ENCODE measurements around the gene IL11RA.

IL11RA gene

DNA sequence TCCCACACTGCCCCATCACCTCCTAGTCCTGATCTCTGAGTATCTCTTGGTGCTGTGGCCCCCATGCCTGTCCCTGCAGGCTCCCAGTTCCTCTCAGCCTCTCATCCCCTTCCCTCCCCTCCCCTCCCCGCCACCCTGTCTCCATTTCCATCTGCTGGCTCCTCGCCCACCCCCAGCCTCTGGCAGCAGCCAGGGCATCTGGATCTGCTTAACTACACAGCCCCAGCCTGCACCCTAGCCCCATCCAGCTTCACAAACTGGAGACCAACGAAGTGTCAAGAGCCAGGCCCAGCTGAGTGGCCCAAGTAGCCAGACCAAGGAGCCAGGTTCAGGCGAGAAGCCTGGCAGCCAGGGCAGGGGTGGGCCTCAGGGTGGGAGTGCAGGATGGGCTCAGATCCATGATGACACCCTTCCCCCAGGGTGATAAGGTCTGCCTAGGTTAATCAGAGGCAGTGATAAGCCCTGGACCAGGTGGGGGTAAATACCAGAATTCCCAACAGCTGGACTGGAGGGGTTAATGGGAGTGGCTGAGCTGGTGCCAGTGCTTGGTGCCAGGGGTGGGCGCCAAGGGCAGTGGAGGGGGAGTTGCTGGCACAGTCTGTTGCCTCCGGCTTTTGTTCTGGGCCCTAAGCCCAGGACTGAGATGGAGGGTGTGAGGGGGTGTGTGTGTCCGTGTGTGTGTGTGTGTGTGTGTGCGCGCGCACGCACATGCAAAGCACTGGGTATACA is 2.5 kb downstream of the IL11RA start:
- peak; percentile 84 for DNase-seq (ENCODE audit: low read depth)

DNA sequence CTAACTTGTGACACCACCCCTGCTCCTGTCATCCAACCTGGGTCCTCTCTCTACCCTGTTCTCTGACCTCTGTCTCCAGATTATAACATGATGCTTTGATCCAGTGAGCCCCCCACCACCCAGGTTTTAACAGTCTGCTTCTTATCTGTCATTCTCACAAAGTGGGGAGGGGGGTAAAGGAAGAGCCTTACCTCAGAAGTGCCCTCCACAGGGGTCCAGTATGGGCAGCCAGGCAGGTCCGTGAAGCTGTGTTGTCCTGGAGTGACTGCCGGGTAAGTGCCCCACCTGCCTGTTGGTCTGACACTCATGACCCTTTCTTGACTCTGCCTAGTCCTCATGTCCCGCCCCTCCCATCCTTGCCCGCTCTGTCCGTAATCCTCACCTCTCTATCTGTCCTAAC is 3.4 kb downstream of the IL11RA start:
- no peak for DNase-seq (ENCODE audit: low read depth)

DNA sequence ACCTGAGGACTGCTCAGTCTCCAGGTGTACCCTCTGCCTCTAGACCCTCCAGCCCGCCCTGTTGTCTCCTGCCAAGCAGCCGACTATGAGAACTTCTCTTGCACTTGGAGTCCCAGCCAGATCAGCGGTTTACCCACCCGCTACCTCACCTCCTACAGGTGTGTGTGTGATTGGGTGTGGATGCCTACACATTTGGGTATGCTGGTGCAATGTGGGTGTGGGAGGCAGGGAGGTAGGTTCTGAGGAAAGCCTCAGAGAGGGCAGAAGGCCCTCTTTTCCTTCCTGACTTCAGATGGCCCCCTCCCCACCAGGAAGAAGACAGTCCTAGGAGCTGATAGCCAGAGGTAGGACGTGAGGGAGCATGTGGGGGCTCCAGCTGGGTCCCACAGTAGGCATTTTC is 5.0 kb downstream of the IL11RA start:
- no peak for DNase-seq (ENCODE audit: low read depth)

DNA sequence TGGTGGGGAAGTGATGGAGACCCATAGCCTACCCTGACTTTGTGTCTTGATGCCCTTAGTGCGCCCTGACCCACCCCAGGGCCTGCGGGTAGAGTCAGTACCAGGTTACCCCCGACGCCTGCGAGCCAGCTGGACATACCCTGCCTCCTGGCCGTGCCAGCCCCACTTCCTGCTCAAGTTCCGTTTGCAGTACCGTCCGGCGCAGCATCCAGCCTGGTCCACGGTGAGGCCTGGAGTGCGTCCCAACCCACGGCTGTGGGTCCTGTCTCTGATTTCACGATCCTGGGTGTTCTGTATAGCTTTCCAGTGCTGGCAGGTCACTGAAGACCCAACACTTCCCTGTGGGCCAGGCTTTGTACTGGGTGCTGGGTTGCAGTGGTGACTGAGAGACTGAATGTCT is 6.5 kb downstream of the IL11RA start:
- no peak for DNase-seq (ENCODE audit: low read depth)

DNA sequence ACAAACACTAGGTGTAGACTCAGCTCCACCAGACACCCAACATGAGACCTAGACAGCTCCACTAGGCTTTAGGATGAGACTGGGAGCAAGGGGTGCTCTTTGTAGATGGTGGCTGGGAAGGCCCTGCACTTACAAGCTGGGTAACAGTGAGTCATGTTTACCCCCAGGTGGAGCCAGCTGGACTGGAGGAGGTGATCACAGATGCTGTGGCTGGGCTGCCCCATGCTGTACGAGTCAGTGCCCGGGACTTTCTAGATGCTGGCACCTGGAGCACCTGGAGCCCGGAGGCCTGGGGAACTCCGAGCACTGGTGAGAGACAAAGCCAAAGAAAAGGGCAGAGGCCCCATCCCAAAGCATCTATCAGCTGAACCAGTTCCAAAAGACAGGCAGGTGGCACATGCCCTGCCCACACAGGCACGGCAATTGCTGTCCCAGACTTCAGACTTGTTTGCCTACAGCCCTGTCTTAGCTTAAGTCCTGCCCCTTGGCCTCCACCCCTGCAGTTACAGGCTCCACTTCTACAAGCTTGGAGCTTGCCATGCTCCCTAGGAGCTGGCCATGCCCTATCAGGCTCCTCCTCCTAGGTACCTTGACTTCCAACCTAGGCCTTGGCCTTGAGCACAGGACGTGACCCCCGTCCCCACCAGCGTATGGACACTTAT is 7.7 kb downstream of the IL11RA start:
- no peak for DNase-seq (ENCODE audit: low read depth)

DNA sequence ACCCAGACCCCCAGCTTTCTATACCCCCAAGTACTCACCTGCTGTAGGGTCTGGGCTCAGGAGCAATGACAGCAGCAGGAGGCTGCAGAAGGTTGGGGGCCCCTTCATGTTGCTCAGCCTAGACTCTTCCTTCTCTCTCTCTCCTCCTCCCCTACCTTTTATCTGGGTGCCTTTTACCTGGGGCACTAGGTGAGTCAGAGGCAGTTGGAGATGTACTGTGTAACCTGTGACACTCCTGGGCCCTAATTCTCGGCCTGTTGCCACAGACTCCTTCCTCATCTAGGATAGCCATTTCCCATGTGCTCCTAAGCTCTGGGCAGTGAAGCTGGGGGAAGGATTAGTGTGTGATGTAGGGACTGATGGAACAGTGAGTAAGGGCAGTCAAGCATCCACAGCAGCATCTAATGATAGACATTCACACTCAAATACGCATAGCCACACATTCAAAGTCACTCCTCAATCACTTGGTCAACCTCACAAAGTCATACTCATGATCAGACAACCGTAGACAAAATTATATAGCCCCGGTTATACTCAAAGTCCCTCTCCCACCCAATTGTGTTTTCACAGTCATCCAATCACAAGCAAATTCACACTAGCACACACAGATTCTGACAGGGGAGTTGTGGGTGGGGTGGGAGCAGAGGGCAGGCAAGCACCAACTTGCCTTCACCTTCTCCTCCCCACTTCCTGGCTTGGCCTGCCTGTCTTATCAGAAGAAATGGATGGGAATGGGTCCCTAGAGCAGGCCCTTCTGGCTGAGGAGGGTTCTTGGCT is 10.7 kb downstream of the IL11RA start, which contains the start of gene CCL27:
Gene CCL27, minus strand, starts transcription at position 132 of the 777 bp plus-strand sequence. Its CDS starts 24 bp downstream, at position 108.
- no peak for DNase-seq (ENCODE audit: low read depth)

DNA sequence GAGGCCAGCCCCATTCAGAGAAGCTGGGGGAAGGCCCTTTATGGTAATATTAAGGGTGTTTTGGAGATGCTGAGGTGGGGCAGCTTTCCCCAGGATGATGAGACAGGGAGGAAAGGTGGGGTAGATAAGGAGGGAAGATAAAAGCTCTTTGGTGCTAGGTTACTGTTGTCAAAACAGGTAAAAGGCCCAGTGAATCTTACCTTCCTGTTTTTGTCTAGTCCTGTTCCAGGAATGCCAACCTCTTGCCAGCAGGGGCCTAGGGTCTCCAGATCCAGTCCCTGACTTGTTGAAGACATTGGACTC is 11.3 kb downstream of the IL11RA start:
- no peak for DNase-seq (ENCODE audit: low read depth)

DNA sequence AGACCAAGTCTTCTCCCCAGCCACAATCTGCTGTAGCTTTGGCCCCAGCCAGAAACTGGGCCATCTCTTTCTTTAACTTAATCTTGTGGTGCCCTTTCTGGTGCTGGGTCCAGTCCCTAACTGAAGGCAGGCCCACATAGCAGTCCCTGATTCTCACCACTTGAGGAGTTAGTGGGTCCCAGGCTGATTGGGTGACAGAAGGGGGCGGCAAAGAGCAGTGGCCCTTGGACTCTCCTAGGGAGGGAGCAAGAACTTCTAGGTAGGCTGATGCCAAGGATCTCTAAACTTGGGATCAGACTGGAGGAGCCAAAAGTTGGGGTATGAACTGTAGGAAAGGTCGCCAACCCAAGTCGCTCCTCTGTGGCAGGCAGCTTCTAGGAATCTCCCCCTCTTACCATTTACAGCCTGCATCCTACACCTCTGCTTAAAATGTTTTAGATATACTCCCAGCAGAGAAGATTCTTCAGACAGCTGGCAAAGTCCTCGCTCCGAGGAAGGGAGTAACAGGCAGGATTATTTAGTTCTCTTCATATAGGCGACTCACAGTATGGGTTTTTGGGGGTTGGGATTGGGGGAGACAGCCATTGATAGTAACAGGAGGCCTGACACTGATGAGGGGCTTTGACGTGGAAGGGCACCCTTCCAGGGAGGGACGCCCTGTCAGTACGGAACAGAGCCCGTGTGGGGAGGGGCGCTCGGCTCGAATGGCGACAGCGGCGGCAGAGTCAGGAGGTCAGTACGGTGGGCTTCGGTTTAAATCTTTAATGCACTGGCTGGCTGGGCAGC is 12.5 kb downstream of the IL11RA start:
- DNase-seq (ENCODE audit: low read depth): peak; percentile 83

DNA sequence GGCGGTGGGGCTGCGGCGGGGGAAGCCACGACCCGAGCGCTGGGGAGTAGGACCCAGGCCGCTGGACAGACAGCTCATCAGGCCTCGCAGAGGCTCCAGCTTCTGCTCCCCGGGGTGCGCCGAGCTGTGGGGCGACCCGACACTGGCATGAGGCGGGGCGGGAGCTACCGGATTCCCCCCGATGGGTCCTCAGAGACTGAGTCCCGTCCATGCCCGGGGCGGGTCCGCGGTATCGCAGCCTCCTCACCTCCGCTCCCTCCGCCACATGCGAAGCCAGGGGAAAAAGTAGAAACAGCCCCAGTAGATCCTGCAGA is 13.0 kb downstream of the IL11RA start:
- no peak for DNase-seq (ENCODE audit: low read depth)

DNA sequence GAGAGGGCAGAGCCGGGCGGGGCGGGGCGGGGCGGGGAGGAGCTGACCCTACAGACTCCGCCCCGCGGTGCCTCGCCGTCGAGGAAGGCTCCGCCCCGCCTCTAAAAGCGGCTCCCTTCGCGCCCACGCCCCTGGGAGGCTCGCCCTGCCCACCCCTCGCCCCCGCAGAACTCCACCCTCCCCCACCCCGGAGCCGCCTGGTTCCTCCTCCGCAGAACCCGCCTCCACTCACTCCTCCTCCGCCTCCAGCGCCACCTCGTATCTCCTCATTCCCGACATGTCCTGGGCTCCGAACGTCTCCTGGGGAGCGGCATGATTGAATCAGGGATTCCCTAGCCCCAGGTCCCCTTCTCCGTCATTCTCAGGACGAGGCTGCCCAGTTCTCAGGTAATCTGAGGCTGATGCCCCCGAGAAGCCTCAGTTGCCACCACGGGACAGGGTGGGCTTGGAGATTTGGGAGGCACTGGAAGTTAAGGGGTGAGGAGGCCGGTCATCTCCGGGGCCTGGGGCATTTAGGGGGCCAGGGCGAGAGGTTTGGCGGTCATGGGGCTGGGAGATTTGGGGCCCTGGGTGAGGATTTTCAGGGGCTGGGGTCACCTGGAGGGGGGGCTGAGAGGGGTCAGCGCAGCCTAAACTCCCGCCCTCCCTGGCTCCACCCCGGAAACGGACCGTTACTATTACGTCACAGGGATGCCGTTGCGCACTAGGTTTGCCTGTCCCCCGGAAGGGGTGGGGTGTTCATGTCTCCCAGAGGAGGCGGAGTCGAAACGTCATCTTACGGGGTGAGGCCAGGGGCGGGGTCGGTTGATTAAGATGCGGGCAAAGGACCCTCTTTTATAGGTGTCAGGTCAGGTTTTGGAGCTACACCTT is 13.6 kb downstream of the IL11RA start:
- peak; percentile 96 for DNase-seq (ENCODE audit: low read depth)

DNA sequence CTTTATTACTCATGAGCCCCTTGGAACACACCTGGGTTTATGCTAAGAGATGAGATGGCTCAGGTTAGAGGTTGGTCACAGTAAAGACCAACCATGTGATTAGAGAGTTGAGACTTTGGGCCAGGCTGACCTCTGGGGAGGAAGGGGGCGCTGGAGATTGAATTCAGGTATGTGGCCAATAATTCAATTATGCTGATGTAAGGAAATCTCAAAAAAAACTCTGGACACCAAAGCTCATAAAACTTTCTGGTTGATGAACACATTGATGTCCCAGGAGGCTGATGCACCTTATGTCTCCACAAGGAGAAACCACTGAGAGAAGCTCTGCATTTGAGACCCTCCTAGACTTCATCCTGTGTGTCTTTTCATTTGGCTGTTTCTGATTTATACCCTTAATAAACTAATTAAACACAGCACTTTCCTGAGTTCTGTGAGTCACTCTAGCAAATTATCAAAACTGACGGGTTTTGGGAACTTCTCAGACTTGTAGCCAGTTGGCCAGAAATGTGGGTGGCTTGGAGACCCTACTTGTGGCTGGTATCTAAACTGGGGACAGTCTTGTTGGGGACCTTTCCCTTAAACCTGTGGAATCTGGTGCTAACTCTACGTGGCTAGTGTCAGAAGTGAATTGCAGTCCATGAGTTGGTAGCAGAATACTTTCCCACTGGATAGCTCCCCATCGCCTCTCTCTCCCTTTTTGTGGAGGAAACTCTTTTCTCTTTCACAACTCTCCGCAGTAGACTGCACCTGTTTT is 18.0 kb downstream of the IL11RA start:
- DNase-seq (ENCODE audit: low read depth): no peak

DNA sequence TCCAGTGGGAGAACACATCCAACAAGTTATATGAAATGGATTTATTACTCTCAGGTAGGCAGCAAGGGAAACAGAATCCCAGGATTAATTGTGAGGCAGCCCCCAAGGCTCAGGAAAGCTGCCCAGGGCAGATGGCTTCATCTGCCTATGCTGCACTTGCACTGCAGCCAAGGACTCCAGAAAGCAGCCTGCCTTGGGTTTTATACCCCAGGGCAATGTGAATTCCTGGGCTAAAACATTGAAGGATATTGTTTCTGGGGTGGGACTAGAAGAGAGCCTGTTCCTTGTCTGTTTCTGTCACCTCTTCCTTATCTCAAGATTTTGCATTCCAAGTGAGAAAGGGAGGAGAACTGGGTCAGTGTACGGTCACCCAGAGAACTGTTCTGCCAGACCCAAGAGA is 19.3 kb downstream of the IL11RA start:
- no peak for DNase-seq (ENCODE audit: low read depth)

DNA sequence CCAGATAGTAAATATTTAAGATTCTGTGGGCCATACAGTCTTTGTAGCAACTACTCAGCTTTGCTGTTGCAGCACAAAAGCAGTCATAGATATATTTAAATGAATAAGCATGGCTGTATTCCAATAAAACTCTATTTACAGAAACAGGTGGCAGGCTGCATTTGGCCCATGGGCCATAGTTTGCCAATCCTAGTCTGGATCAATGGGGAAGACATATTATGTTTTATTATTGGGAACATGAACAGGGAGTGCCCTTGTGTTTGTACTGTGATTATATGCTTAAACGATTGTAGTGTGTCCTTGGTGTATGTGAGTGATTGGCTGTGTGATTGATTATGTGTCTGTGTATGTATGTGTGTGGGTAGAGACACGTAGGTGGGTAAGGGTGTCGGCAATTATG is 22.5 kb downstream of the IL11RA start:
- DNase-seq (ENCODE audit: low read depth): no peak

DNA sequence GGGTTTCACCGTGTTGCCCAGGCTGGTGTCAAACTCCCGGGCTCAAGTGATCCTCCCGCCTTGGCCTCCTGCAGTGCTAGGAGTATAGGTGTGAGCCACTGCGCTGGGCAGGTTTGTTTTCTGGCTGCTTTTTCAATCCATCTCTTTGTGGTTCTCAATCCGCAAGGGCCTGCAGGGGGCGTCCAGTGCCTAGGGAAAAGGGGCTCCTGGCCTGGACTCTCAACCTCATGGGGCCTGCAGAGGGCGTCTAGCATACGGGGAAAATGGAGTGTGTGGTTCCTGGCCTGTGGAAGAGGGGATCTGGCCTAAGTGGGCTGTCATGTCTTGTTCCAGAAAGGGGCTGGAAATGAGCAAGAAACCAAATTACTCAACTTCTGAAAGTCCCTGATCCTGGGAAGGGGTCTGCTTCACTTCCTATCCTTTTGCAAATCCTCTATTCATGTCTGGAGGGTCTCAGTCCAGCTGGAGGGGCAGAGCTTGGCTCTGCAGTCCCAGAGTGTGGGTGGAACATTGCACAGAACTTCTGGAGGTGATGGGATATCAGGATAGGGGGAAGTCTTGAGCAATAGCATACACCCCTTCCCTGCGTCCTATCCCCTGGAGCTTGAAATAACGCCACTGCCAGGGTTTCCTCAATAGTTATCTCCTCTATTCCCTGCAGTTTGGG is 23.2 kb downstream of the IL11RA start:
- DNase-seq (ENCODE audit: low read depth): peak; percentile 70

DNA sequence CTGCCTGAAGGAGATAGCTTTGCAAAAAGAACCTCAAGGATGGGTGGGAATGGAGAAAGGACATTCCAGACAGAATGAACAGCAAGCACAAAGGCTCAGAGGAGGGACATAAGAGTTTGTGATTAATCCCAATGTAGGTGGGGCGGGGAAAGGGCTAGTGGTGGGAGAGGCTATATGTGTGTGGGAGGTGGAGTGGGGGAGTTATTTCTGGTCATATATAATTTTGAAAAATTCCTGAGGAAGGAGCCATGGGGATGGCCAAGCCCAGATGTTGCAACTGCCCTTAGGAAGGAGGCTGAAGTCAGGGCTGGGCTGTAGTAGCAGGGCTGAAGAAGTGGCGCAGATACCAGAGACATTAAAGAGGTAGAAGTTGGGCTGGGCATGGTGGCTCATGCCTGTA is 23.9 kb downstream of the IL11RA start:
- no peak for DNase-seq (ENCODE audit: low read depth)

DNA sequence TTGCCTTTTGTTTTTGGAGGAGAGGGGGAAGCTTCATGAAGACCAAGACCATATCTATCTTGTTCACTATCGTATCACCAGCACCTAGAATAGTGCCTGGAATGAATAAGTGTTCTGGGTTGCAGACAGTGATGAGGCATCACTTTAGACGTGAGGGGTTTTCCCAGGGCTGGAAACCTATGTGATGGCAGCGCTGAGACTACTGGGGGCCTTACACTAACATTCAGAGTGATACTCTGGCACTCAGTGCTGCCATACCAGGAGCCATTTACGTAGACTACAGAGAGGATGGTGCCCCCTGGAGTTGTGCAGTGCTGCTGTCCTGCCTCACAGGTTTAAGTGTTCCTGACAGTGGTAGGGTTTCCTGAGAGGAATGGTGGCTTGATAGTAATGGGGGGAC is 32.2 kb downstream of the IL11RA start:
- DNase-seq (ENCODE audit: low read depth): no peak

DNA sequence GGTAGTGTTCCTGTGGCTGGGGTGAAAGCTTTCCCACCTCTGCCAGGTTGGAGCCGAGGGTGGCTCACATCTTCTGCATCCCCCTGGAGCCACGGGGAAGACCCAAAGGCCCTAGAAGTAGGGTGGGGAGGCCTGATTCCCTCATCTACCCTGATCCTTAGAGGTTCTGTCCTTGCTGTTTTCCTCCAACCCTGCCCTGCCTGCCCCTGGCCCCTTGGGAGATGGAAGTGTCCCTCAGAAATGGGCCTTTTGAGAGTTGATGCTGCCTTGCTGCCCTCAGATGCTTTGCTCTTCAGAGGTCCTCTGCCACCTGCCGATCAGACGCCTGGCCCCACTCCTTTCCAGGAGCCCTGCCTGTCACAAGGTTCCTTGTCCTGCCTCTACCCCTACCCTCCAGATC is 32.8 kb downstream of the IL11RA start:
- no peak for DNase-seq (ENCODE audit: low read depth)

DNA sequence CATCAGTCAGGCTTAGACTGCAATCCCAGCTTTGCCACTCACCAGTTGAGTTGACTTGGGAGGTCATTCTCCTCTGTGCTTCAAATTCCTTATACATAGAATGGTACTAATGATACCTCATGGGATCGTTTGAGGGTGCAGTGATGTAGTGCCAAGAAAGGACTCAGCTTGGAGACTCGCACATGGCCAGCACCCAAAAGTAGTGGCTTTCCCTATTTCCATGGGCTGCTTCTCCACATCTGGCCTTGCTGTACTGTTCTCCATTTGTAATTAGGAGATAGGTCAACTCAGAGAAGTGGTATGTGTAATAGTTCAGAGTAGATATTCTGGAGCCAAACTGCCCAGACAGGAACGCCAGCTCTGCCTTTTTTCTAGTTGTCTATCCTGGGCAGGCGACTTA is 33.6 kb downstream of the IL11RA start:
- DNase-seq (ENCODE audit: low read depth): peak; percentile 5

DNA sequence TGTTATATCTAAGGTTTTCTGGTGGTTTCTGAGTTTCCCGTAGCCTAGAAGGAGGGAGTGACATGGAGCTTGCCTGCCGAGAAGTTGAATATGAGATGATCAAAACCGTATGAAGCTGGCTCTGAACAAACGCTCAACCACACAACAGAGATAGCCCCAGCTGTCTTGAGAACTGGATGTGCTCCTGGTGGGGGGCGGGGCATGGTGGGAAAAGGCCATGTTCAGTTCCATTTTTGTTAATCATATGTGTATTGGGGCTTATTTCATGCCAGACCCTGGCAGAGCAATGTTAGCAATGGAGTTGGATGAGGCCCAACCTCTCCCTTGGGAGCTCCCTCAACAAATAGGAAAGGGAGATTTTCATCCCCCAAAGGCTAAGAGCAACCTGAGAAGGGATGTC is 34.2 kb downstream of the IL11RA start:
- DNase-seq (ENCODE audit: low read depth): no peak

DNA sequence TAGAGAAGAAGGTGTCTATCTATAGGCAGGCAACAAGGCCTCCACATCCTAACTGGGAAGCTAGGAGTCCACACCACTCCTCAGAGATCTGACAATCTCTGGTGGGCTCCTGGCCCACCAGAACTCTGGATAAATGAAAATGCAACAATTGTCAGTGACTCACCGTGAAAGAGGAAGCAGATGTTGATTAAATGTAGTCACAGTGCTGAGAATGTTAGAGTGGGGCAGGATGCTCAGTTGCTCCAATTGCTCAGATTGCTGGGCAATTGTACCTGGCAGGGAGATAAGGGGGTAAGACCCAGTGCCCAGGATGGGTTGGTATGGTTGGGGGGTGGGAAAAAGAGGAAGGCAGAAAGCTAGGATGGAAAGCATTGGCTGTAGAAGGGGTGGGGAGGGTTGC is 34.7 kb downstream of the IL11RA start:
- DNase-seq (ENCODE audit: low read depth): peak; percentile 4

All from EH (cell line).